GM23338 (cell line): Measurements from ENCODE around the gene NTNG2. TPM values are rescaled to one million over a fixed set of nuclear protein-coding genes. Genes with fewer than 3 reads are reported as not detected.

Source experiments
- ATAC-seq: fragments of 200-7000 bp; cut with Tn5 transposase; 3 replicates; pipeline ENCODE4 v1.9.1; 2020
- DNase-seq: peaks from one replicate; pipeline ENCODE4 v3.0.0-alpha.2; 2015; ENCODE audit warnings: low spot score
- H2AFZ ChIP-seq: fragments of 200-600 bp; sonication (generic); 2 replicates; pipeline ENCODE4 v1.8.0; 2016; ENCODE audit warnings: antibody characterized with exemption, mild to moderate bottlenecking, moderate library complexity
- H3F3A ChIP-seq: fragments of 200-600 bp; sonication (generic); replicated peaks from 2 replicates; pipeline ENCODE4 v1.8.0; 2017; ENCODE audit warnings: antibody characterized with exemption, mixed run types, low read depth
- H3K27ac ChIP-seq: fragments of 200-600 bp; sonication (generic); 2 replicates; pipeline ENCODE4 v1.6.1; 2016; ENCODE audit warnings: low read depth
- H3K27me3 ChIP-seq: fragments of 200-600 bp; sonication (generic); 2 replicates; pipeline ENCODE4 v1.8.0; 2016; ENCODE audit warnings: mild to moderate bottlenecking, mixed run types, moderate library complexity; ENCODE audit not compliant: insufficient read depth
- H3K36me3 ChIP-seq: fragments of 200-600 bp; sonication (generic); 2 replicates; pipeline ENCODE4 v1.8.0; 2016; ENCODE audit warnings: mild to moderate bottlenecking; ENCODE audit not compliant: insufficient read depth
- H3K4me1 ChIP-seq: fragments of 200-600 bp; sonication (generic); 2 replicates; pipeline ENCODE4 v1.8.0; 2016; ENCODE audit warnings: mild to moderate bottlenecking, moderate library complexity; ENCODE audit not compliant: insufficient read depth
- H3K4me2 ChIP-seq: fragments of 200-600 bp; sonication (generic); 2 replicates; pipeline ENCODE4 v1.7.1; 2017; ENCODE audit warnings: mixed run types
- H3K4me3 ChIP-seq: fragments of 200-600 bp; sonication (generic); 2 replicates; pipeline ENCODE4 v1.6.1; 2016; ENCODE audit warnings: mixed run types
- H3K79me2 ChIP-seq: fragments of 200-600 bp; sonication (generic); replicated peaks from 2 replicates; pipeline ENCODE4 v1.8.0; 2017; ENCODE audit warnings: mild to moderate bottlenecking; ENCODE audit not compliant: insufficient read depth
- H3K9me2 ChIP-seq: fragments of 200-600 bp; sonication (generic); 2 replicates; pipeline ENCODE4 v1.8.0; 2017; ENCODE audit not compliant: insufficient read depth
- H4K20me1 ChIP-seq: fragments of 200-600 bp; sonication (generic); replicated peaks from 2 replicates; pipeline ENCODE4 v1.8.0; 2017; ENCODE audit warnings: mild to moderate bottlenecking; ENCODE audit not compliant: insufficient read depth
- H3K27ac Mint-ChIP-seq: 2 replicates; pipeline ENCODE4 v1.8.0; 2020; ENCODE audit warnings: inconsistent platforms, mild to moderate bottlenecking, moderate library complexity, mixed read lengths
- H3K27me3 Mint-ChIP-seq: 3 replicates; pipeline ENCODE4 v1.8.0; 2022; ENCODE audit warnings: low read depth, mild to moderate bottlenecking, moderate library complexity, mixed read lengths, inconsistent platforms; ENCODE audit not compliant: insufficient read depth, poor library complexity
- H3K36me3 Mint-ChIP-seq: 3 replicates; pipeline ENCODE4 v1.8.0; 2021; ENCODE audit warnings: low read depth, mild to moderate bottlenecking, inconsistent platforms, moderate library complexity, mixed read lengths
- H3K4me1 Mint-ChIP-seq: 3 replicates; pipeline ENCODE4 v1.8.0; 2020; ENCODE audit warnings: mild to moderate bottlenecking, inconsistent platforms, mixed read lengths
- H3K4me3 Mint-ChIP-seq: 3 replicates; pipeline ENCODE4 v1.8.0; 2021; ENCODE audit warnings: moderate library complexity, mild to moderate bottlenecking, inconsistent platforms, mixed read lengths
- H3K9me3 Mint-ChIP-seq: 3 replicates; pipeline ENCODE4 v1.8.0; 2020; ENCODE audit warnings: moderate library complexity, mild to moderate bottlenecking, inconsistent platforms, mixed read lengths
- CREB1 ChIP-seq: fragments of 250-450 bp; sonication (Bioruptor Pico); IDR thresholded peaks from 2 replicates; pipeline ENCODE4 v1.5.0; 2020; ENCODE audit warnings: low read depth, mild to moderate bottlenecking, moderate library complexity
- EZH2phosphoT487 ChIP-seq: fragments of 200-600 bp; sonication (generic); IDR thresholded peaks from one replicate; pipeline ENCODE4 v1.8.1; 2018; ENCODE audit warnings: antibody characterized with exemption; ENCODE audit not compliant: unreplicated experiment
- STAT1 ChIP-seq: IDR thresholded peaks from one replicate; pipeline ENCODE4 v1.6.1; 2016; ENCODE audit warnings: antibody characterized with exemption; ENCODE audit not compliant: unreplicated experiment
- ZNF114 ChIP-seq: fragments of 250-450 bp; sonication (Bioruptor Pico); IDR thresholded peaks from 2 replicates; pipeline ENCODE4 v1.5.0; 2020; ENCODE audit warnings: mild to moderate bottlenecking, moderate library complexity
- ZNF331 ChIP-seq: fragments of 250-450 bp; sonication (Bioruptor Pico); IDR thresholded peaks from 2 replicates; pipeline ENCODE4 v1.5.0; 2020; ENCODE audit warnings: low read depth, mild to moderate bottlenecking, moderate library complexity
- ZNF462 ChIP-seq: fragments of 250-450 bp; sonication (Bioruptor Pico); IDR thresholded peaks from 2 replicates; pipeline ENCODE4 v1.5.0; 2020; ENCODE audit warnings: mild to moderate bottlenecking, moderate library complexity
- polyA plus RNA-seq: library from polyadenylated mRNA; unstranded; fragments of >200 nt; fragmentation: Nextera tagmentation; extraction: Ambion mirVana; gene quantifications from 2 replicates; pipeline ENCODE4 v1.2.1, GENCODE V29; 2016
- total RNA-seq: library from RNA; depleted of rRNA; stranded (reverse); fragments of >200 nt; shearing (Covaris generic); gene quantifications from 2 replicates; pipeline ENCODE4 v1.2.3, GENCODE V29; 2014
- TF ChIP-seq, protein P1 (sequence below): IDR thresholded peaks from one replicate; pipeline ENCODE4 v1.6.1; 2018; ENCODE audit warnings: antibody characterized with exemption; ENCODE audit not compliant: unreplicated experiment

Gene NTNG2
- total and polyA plus RNA-seq, 2 experiments from 2014 or later, result 0.99 to 1.7 TPM

- no peak overlapping the region for H3K4me3 Mint-ChIP-seq
- Histone ChIP-seq H3K4me3 (no peak overlapping the region), H3K4me1 (peaks cover 5% of the 10 kb centered on the region; the same call in 1 of the 2 replicates), H3K27me3 (no peaks in the 10 kb centered on the region), H3F3A (no peaks in the 10 kb centered on the region), H4K20me1 (no peaks in the 10 kb centered on the region), H3K27ac (no peak overlapping the region), H3K9me2 (no peaks in the 10 kb centered on the region), H3K4me2 (no peak overlapping the region), H3K79me2 (no peaks in the 10 kb centered on the region), H2AFZ (no peak overlapping the region), H3K36me3 (no peaks in the 10 kb centered on the region)
- peaks cover 8% of the 10 kb centered on the region for H3K27me3 Mint-ChIP-seq
- DNase-seq (no peak), ATAC-seq (no peak)
- TF ChIP-seq ZNF462 (CRISPR knock-in tag), result no peak
- TF ChIP-seq EZH2phosphoT487, result no peak
- no peak for TF ChIP-seq ZNF331 (CRISPR knock-in tag)
- TF ChIP-seq STAT1, result no peak
- no peak for TF ChIP-seq CREB1
- TF ChIP-seq, protein P1, sequence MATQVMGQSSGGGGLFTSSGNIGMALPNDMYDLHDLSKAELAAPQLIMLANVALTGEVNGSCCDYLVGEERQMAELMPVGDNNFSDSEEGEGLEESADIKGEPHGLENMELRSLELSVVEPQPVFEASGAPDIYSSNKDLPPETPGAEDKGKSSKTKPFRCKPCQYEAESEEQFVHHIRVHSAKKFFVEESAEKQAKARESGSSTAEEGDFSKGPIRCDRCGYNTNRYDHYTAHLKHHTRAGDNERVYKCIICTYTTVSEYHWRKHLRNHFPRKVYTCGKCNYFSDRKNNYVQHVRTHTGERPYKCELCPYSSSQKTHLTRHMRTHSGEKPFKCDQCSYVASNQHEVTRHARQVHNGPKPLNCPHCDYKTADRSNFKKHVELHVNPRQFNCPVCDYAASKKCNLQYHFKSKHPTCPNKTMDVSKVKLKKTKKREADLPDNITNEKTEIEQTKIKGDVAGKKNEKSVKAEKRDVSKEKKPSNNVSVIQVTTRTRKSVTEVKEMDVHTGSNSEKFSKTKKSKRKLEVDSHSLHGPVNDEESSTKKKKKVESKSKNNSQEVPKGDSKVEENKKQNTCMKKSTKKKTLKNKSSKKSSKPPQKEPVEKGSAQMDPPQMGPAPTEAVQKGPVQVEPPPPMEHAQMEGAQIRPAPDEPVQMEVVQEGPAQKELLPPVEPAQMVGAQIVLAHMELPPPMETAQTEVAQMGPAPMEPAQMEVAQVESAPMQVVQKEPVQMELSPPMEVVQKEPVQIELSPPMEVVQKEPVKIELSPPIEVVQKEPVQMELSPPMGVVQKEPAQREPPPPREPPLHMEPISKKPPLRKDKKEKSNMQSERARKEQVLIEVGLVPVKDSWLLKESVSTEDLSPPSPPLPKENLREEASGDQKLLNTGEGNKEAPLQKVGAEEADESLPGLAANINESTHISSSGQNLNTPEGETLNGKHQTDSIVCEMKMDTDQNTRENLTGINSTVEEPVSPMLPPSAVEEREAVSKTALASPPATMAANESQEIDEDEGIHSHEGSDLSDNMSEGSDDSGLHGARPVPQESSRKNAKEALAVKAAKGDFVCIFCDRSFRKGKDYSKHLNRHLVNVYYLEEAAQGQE, result no peak
- no peak for TF ChIP-seq ZNF114 (CRISPR knock-in tag)
- no peaks in the 10 kb centered on the region for H3K36me3 Mint-ChIP-seq
- H3K9me3 Mint-ChIP-seq, result no peaks in the 10 kb centered on the region
- peaks cover 17% of the 10 kb centered on the region for H3K4me1 Mint-ChIP-seq
- no peak overlapping the region for H3K27ac Mint-ChIP-seq
Observed at GRCh38 chr9:132210472-132211145, 48.8 kb downstream of the NTNG2 start.
